SJSA1 (cell line): Measurements from ENCODE around the gene EEF1A2. TPM values are rescaled to one million over a fixed set of nuclear protein-coding genes. Genes with fewer than 3 reads are reported as not detected.

Experiments used
- DNase-seq, 2 experiments: peaks; one replicate each; pipeline ENCODE4 v3.0.0-alpha.2; 2015 to 2020; ENCODE audit warnings: low spot score in 2 of 2, low read depth in 1 of 2
- H3K27ac ChIP-seq: fragments of 250-450 bp; sonication (Bioruptor Pico); 2 replicates; pipeline ENCODE4 v1.5.1; 2020; ENCODE audit warnings: mild to moderate bottlenecking, moderate library complexity
- H3K27me3 ChIP-seq: fragments of 250-450 bp; sonication (Bioruptor Pico); replicated peaks from 2 replicates; pipeline ENCODE4 v1.5.1; 2020; ENCODE audit warnings: mild to moderate bottlenecking, moderate library complexity
- H3K36me3 ChIP-seq: fragments of 250-450 bp; sonication (Bioruptor Pico); 2 replicates; pipeline ENCODE4 v1.5.1; 2020; ENCODE audit warnings: mild to moderate bottlenecking
- H3K4me1 ChIP-seq: fragments of 250-450 bp; sonication (Bioruptor Pico); replicated peaks from 2 replicates; pipeline ENCODE4 v1.6.1; 2021; ENCODE audit warnings: mild to moderate bottlenecking
- H3K4me3 ChIP-seq: fragments of 250-450 bp; sonication (Bioruptor Pico); 2 replicates; pipeline ENCODE4 v1.5.1; 2020; ENCODE audit warnings: mild to moderate bottlenecking
- H3K9me3 ChIP-seq: fragments of 250-450 bp; sonication (Bioruptor Pico); replicated peaks from 2 replicates; pipeline ENCODE4 v1.5.1; 2020; ENCODE audit warnings: mild to moderate bottlenecking
- total RNA-seq: library from RNA; depleted of rRNA; stranded (reverse); fragments of >200 nt; shearing (Covaris generic); gene quantifications from 2 replicates; pipeline ENCODE4 v1.2.3, GENCODE V29; 2014

Gene EEF1A2
- total RNA-seq, 1 experiment from 2014 or later = 13.0 TPM

DNA sequence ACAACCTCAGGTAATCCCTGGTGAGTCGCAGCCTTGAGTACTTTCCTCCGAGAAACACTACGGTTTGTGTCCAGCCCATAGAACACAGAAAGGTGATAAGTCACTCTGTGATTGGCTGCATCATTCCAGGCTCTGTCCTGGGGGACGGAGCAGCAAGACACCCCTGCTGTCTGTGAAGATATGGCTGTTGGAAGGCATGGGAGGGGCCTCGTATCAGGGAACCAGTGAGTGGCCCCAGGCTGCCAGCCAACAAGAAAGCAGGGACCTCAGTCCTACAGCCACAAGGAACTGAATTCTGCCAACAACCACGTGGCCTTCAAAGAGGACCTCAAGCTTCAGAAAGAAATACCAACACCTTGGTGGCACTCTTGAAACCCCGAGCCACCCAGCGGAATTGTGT lies 6.4 kb upstream of the EEF1A2 start:
- no peak for DNase-seq
- H3K4me3 ChIP-seq = no peak overlapping the region
- no peaks in the 10 kb centered on the region; the same call in none of the 2 replicates for H3K9me3 ChIP-seq
- peaks cover 10% of the 10 kb centered on the region for H3K27me3 ChIP-seq
- H3K36me3 ChIP-seq = no peaks in the 10 kb centered on the region
- H3K27ac ChIP-seq = no peak overlapping the region
- peaks cover 11% of the 10 kb centered on the region for H3K4me1 ChIP-seq

DNA sequence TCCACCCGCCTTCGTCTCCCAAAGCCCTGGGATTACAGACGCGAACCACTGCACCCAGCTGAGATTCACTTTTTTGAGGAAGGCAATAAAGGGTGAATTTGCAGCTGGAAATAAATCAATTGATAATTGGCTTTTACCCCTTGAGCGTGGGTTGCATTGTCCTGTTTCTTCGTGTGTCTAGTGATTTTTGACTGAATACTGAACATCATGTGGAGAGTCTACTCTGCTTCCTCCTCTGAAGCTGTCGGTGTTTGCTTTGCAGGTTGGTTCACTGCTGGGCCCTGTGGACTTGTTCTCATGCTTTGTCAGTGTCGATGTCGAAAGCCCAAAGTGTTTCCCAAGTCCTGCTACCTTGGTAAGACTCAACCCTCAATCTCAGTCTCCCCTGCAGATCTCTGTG lies 5.8 kb upstream of the EEF1A2 start:
- peaks cover 6% of the 10 kb centered on the region for H3K4me1 ChIP-seq
- H3K9me3 ChIP-seq = no peaks in the 10 kb centered on the region; the same call in none of the 2 replicates
- H3K27ac ChIP-seq = no peak overlapping the region
- H3K4me3 ChIP-seq = no peak overlapping the region
- peaks cover 13% of the 10 kb centered on the region for H3K27me3 ChIP-seq
- no peaks in the 10 kb centered on the region for H3K36me3 ChIP-seq
- no peak for DNase-seq

DNA sequence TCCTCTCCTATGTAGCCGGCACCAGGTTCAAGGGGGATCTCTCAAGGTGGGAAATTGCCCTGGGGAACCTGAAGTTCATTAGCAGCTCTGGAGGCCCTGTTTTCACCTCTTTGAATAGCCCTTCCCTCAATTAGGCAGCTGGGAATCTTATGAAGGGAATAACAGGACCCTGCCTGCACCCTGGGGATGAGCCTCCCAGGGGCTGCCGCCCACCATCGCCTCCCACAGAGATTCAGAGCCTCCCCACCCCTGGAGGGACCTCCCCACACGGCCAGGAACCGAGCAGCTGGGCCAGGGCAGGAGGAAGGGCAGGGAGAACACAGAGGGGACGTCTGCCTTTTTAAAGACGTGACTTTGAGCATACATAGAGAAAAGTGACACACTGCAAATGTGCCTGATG lies 4.6 kb upstream of the EEF1A2 start:
- peaks cover 17% of the 10 kb centered on the region for H3K27me3 ChIP-seq

DNA sequence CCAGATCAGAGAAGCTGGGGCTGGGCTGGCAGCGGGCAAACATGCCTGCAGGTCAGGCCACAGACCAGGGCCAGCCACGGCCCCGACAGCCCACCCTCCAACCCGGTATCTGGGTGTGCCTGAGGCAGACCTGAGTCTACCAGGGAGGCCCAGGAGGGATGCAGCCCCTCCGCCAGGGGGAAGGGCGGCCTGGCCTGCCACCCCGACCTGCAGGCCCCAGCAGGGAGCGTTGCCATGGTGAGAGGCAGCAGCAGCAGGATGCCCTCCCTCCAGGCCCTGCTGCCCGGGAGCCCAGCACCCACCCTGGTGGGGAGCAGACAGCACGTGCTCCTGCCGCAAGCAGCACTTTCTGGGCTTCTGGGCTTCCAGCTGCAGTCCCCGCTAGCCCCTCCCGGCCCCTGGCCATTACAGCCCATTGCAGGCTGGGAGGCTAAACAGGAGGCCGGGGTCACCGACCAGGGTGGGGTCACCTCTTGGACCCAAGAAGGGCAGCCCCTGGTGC lies 3.8 kb upstream of the EEF1A2 start:
- DNase-seq = no peak
- Histone ChIP-seq H3K27me3 (peaks cover 25% of the 10 kb centered on the region), H3K27ac (no peak overlapping the region), H3K4me1 (peaks cover 11% of the 10 kb centered on the region), H3K9me3 (no peaks in the 10 kb centered on the region; the same call in none of the 2 replicates), H3K36me3 (no peaks in the 10 kb centered on the region), H3K4me3 (no peak overlapping the region)

More for the DNA sequence above, 4.6 kb upstream of the EEF1A2 start:
- no peaks in the 10 kb centered on the region for H3K36me3 ChIP-seq
- peaks cover 3% of the 10 kb centered on the region for H3K4me1 ChIP-seq
- H3K4me3 ChIP-seq = no peak overlapping the region
- no peaks in the 10 kb centered on the region; the same call in none of the 2 replicates for H3K9me3 ChIP-seq
- H3K27ac ChIP-seq = no peak overlapping the region
- no peak for DNase-seq

DNA sequence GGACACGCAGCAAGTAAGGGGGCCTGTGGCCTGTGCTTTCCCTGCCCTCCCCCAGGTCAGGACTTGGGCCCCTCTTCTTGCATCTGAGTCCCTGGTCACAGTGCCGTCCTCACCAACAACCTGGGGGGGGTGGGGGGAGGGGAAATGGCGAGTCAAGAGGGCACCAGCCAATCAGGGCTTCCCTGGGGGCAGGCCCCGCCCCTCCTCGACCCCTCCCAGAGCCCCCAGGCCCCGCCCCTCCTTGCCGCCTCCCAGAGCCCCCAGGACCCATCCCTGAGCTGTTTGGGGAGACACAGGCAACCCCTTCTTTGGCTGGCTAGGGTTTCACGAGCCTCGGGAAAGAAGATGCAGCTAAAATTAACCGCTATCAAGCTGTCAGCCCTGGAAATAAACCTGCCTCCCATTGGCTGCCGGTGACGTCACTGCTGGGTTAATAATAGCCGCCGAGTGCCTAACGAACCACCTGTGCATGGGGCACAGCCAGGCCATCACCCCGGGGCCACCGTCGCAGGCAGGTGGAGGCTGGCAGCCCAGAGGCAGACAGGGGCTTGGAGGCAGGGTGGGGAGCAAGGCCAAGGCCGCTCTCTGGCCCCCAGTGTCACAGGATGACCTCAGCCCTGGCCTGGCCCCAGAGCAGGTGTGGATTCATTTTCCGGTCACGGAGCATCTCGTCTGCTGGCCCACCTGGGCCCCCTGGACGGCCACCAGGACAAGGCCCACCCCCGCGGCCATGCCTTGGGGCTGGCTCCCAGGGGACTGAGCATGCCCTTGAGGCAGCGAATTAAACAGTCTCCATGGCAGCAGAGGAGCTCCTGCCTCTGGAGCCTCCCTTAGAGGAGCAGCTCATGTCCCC lies 3.2 kb upstream of the EEF1A2 start:
- Histone ChIP-seq H3K4me3 (no peak overlapping the region), H3K27me3 (peaks cover 29% of the 10 kb centered on the region), H3K9me3 (no peaks in the 10 kb centered on the region; the same call in 1 of the 2 replicates), H3K36me3 (no peaks in the 10 kb centered on the region), H3K27ac (no peak overlapping the region), H3K4me1 (peaks cover 15% of the 10 kb centered on the region)
- DNase-seq = no peak

DNA sequence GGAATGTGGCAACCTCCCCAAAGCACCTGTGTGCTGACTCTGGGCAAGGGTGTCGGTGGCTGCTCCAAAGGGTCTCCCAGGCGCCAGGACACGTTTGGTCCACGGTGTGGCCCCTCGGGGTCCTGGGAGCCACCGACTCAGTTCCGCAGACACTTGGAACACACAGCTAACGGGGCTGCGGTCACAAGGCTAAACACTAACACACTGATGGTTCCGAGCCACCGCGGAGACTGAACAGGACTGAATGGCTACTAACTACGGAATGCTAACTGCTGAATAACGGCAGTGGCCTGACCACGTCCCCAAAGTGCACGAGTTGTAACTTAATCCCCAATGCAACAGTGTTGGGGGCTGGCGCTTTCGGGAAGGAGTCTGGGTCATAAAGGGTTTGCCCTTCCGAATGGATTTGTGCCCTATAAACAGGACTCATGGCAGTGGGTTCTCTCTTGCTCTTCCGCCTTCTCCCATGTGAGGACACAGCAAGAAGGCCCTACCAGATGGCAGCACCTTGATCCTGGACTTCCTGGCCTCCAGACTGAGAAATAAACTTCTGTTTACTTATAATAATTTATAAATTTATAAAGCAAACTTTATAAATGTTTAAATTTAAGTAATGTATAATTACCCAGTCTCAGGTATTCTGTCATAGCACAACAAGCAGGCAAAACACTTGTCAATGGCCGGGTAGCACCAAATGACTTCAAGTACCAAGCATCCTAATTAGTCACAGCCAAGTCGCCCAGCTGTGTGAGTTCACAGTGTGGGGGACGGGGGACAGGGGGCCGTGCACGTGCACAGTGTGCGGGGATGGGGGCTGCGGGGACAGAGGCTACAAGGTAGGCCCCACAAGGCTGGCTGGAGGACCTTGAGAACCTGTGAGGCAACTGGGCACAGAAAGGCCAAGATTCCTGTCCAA lies 2.3 kb upstream of the EEF1A2 start:
- Histone ChIP-seq H3K9me3 (no peaks in the 10 kb centered on the region; the same call in 1 of the 2 replicates), H3K27me3 (peaks cover 29% of the 10 kb centered on the region), H3K36me3 (no peaks in the 10 kb centered on the region), H3K4me3 (no peak overlapping the region), H3K4me1 (peaks cover 20% of the 10 kb centered on the region), H3K27ac (no peak overlapping the region)
- no peak for DNase-seq

DNA sequence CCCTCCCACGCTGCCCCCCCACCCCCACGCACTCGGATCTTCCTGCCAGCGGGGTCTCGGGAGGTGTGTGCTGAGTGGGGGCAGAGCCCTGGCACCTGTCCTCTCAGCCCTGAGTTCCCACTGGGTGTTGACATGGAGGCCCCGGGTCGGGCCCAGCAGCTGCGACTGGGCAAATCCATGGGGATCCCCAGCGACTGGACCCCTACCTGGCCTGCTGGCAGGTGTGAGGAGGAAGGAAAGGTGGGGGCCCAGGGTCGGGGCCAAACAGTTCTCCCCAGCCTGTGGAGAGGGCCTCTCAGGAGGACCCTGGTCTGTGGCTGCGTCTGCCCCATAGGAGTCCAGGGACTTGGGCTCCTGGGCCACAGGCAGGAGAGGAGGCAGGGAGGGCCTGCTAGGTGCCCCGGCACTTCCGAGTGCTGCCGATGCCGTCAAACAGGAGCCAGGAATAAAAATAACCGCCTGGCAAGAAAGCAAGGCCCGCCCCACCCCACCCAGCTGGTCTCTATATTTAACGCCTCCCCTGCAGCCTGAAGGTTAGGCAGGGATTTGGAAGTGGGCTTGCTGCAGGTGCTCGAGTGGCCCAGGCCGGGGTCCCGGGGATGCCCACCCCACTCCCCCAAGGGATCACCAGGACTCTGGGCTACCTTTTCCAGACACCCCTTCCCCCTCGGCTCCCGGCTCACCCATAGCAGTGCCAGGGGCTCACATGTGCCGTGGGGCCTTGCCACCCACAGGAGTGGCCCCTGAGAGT lies 1.4 kb upstream of the EEF1A2 start:
- H3K9me3 ChIP-seq = no peaks in the 10 kb centered on the region; the same call in 1 of the 2 replicates
- H3K27me3 ChIP-seq = peaks cover 29% of the 10 kb centered on the region
- no peak for DNase-seq
- H3K36me3 ChIP-seq = no peaks in the 10 kb centered on the region
- H3K4me1 ChIP-seq = peaks cover 20% of the 10 kb centered on the region
- H3K4me3 ChIP-seq = no peak overlapping the region
- H3K27ac ChIP-seq = no peak overlapping the region

DNA sequence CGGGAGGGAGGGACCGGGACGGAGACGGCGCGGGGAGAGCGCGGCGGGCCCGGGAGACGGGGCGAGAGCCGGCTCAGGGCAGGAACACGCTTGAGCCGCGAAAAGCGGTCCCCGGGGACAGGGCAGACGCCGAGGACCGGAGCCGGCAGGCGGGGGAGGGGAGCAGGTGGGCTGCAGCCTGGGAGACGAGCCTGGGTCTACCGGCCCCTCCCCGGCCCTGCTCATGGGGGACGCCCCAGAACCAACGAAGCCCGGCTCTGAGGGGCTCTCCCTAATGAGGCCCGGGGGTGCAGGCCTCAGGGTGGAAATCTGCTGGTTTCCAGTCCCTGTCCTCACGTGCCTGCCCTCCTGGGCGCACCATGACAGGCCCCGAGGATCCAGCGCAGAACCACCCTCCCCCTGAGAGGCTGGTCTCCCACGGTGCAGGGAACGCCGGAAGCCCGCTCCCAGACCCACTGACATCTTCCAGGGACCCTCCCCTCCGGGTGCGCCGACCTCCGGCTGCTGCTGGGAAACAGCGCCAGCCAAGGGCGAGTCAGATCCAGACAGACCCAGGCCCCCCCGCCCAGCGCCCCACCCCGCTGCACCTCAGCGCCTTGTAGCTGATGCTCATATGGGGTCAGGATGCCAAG lies 571 bp upstream of the EEF1A2 start:
- Histone ChIP-seq H3K4me1 (peaks cover 20% of the 10 kb centered on the region), H3K4me3 (no peak overlapping the region)

DNA sequence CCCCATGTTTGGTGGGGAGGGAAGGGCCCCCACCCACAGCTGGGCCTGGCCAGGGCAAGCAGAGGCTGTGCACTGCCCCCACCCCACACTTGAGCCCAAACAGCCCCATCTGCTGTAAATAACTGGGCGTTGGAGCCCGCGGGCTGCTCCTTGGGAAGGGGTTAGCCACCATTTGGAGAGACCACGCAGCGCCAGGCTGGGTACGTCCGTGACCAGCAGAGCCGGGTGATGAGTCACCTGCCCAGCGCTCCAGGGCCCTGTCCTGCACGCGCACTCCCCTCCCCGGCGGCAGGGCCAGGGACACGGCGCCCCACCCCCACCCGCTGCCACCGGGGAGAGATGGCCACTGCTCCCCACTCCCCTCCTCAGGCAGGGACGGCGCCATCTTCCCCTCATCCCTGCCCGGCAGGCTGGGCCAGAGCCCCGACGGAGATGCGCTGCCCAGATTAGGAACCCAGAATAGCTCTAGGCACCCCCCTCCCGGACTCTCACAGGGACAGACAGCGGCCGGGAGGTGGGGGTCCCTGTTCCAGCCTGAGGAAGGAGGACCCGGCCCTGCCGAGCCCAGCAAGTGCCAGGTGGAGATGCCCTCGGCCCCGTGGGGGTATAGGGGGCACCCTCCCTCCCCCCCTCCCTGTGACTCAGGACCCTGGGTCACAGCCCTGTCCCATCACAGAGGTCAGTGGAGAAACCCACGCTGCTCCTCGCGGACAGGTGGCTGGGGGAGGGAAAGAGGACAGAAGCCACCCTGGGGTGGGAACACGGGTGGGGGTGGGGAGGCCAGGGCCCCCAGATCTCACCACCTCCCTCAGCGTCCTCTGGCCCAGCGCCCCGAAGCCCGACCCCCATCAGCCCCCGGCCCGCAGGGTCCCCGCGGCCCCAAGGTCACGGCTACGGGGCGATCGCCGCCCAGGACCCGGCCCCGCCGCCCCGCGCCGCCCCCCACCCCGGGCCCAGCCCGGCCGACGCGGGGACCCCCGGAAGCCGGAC lies 642 bp downstream of the EEF1A2 start:
- H3K27ac ChIP-seq = no peak overlapping the region
- H3K9me3 ChIP-seq = no peaks in the 10 kb centered on the region
- peak; percentile 26 to 81 for DNase-seq
- peaks cover 22% of the 10 kb centered on the region for H3K27me3 ChIP-seq
- no peaks in the 10 kb centered on the region for H3K36me3 ChIP-seq
- peaks cover 20% of the 10 kb centered on the region for H3K4me1 ChIP-seq
- H3K4me3 ChIP-seq = peak overlapping the region; percentile 20; the same call in 1 of the 2 replicates

More for the DNA sequence above, 571 bp upstream of the EEF1A2 start:
- DNase-seq = no peak
- H3K36me3 ChIP-seq = no peaks in the 10 kb centered on the region
- H3K9me3 ChIP-seq = no peaks in the 10 kb centered on the region
- H3K27me3 ChIP-seq = peaks cover 29% of the 10 kb centered on the region
- no peak overlapping the region for H3K27ac ChIP-seq

DNA sequence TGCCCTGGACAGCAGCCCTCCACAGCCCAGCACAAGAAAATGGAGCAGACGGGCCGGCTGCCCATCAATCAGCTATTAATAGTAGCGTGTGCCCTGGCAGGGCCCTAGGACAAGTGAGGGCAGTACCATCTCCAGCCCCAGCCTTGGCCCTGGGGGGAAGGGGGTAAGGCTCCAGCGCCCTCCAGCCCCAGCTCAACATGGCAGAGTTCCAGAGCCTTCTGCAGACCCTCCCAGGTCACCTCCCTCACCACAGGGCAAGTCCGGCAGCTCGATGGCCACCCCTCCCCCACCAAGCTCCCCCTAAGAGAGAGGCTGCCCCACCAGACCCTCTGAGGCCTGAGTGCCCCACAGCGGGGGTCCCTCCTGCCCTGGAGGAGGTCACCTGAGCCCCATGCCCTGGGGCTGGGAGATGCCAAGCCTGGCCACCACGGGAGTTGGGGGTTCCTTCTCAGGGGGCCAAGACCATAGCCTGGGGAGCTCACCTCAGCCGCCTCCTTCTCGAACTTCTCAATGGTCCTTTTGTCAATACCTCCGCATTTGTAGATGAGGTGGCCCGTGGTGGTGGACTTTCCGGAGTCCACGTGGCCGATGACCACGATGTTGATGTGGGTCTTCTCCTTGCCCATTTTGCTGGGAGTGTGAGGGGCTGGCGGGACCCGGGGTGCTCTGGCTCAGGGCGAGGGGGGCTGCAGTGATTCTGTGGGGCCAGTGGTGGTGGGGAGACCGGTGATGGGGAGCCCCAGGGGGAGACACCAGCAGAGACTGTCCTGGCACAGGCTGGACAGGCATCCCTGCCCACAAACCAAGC lies 1.5 kb downstream of the EEF1A2 start:
- no peak overlapping the region for H3K27ac ChIP-seq
- no peaks in the 10 kb centered on the region for H3K9me3 ChIP-seq
- no peak for DNase-seq
- no peaks in the 10 kb centered on the region for H3K36me3 ChIP-seq
- H3K27me3 ChIP-seq = peaks cover 20% of the 10 kb centered on the region
- no peak overlapping the region for H3K4me3 ChIP-seq
- H3K4me1 ChIP-seq = peaks cover 20% of the 10 kb centered on the region

DNA sequence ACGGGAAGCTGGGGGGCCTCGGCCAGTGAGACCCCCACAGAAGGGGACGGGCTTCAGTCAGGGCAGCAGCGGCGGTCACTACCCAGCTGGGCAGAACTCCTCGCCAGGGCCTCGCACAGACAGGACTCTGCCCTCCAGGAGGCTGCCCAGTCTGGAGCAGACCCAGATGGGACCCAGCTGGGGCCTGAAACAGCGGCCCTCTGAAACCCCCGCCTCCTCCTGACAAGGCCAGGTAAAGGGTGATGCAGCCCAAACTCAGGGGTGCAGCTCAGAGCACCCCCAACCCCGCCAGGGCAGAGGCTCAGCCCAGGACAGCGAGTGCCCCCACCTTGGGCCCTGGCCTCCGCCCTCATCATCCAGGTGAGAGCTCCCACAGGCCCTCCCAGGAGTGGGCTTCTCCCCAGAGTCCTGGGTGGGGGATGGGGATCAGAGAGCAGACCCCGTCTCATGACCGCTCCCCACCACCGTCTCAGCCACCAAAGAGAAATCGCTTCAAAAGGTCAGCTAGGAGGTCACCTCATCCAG lies 2.2 kb downstream of the EEF1A2 start:
- H3K9me3 ChIP-seq = no peaks in the 10 kb centered on the region
- H3K27me3 ChIP-seq = peaks cover 20% of the 10 kb centered on the region
- H3K36me3 ChIP-seq = no peaks in the 10 kb centered on the region
- H3K4me3 ChIP-seq = no peak overlapping the region
- peaks cover 20% of the 10 kb centered on the region for H3K4me1 ChIP-seq
- no peak for DNase-seq
- H3K27ac ChIP-seq = no peak overlapping the region
